GM21619 (cell line): ENCODE results near the gene LNPEP.
"Not testable (repeated sequence)": the region's sequence is repeated elsewhere in the genome, so short reads cannot be mapped to it uniquely, and the experiment has no call there.

Experiments used
- ATAC-seq: cut with Tn5 transposase; IDR thresholded peaks from one replicate; pipeline ENCODE4 v1.9.1; 2021; ENCODE audit not compliant: unreplicated experiment

The LNPEP gene

DNA sequence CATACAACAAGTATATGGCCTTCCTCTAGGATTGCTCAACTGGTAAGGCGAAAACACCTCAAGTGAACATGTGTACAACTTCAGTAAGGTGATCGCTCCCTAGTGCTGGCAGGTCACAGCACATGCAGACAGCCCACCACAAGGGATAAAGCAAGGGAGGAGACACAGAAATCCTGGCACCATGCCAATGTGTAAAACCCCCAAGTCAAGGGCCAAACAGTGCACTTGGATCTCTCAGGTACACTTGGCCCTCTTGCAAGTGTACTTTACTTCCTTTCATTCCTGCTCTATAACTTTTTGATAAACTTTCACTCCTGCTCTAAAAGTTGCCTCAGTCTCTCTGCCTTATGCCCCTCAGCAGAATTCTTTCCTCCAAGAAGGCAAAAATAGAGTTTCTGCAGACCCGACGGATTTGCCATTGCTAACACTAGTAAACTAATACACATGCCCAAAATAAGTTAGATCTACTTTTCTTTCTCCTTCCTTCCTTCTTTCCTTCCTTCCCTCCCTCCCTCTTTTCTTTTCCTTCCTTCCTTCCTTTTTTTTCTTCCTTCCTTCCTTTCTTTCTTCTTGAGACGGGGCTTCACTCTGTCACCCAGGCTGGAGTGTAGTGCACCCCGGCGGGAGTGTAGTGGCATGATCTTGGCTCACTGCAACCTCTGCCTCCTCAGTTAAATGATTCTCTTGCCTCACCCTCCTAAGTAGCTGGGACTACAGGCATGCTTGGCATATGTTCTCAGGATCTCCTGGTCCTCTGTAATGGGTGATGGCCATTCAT, 6.8 kb upstream of the LNPEP start:
- ATAC-seq: no peak

DNA sequence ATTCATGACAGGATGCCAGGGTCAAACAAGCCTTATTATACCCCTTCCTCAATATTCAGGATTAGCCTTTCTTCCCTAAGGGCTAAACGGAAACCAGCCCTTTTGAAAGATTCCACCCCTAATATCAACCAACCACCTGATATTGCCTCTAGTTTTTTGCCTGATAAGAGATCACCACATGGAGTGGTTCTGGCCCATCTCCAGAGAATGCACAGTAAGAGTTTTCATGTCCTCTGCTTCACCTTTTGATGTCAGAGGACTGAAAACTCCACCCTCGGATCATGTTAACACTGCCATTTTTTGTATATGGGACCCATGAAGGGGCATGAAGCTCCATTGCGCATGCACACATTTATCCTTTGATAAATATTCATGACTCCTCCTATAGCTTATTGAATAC, 5.8 kb upstream of the LNPEP start:
- ATAC-seq: no peak

- no peak for ATAC-seq
Measured at GRCh38 chr5:96930589-96930988, 5.3 kb upstream of the LNPEP start.

DNA sequence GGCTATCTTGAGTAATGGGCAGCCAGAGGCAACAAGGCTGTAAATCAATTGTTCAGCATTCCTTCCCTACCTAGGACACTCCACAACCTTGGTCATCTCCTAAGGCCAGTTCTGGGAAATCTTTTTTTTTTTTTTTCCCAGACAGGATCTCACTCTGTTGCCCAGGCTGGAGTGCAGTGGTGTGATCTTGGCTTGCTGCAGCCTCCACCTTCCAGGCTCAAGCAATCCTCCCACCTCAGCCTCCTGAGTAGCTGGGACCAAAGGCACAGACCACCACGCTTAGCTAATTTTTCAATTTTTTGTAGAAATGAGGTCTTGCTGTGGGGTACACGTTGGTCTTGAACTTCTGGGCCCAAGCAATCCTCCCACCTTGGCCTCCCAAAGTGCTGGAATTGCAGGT, 4.8 kb upstream of the LNPEP start:
- not testable (repeated sequence) for ATAC-seq

GRCh38 chr5:96931605-96932004, 4.3 kb upstream of the LNPEP start:
- no peak for ATAC-seq

DNA sequence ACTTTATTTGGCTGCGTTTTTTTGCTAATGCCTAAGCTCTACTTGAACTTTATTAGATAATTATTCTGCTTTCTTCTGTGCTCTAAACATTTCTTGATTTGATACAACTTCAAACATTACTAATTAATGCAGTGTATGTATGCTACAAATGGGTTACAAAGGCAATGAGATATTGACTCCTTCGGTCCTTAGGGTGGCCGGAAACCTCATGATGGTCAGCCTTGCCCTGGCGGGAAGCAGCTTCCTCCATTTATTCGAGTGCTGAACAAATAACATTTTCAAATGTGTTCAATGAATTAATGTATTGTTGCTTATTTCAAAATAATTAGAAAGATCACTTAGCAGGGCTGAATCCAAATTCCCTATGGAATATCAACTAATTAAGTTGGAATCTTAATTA, 3.9 kb upstream of the LNPEP start:
- no peak for ATAC-seq

GRCh38 chr5:96933764-96934707, 1.8 kb upstream of the LNPEP start:
- ATAC-seq: no peak

DNA sequence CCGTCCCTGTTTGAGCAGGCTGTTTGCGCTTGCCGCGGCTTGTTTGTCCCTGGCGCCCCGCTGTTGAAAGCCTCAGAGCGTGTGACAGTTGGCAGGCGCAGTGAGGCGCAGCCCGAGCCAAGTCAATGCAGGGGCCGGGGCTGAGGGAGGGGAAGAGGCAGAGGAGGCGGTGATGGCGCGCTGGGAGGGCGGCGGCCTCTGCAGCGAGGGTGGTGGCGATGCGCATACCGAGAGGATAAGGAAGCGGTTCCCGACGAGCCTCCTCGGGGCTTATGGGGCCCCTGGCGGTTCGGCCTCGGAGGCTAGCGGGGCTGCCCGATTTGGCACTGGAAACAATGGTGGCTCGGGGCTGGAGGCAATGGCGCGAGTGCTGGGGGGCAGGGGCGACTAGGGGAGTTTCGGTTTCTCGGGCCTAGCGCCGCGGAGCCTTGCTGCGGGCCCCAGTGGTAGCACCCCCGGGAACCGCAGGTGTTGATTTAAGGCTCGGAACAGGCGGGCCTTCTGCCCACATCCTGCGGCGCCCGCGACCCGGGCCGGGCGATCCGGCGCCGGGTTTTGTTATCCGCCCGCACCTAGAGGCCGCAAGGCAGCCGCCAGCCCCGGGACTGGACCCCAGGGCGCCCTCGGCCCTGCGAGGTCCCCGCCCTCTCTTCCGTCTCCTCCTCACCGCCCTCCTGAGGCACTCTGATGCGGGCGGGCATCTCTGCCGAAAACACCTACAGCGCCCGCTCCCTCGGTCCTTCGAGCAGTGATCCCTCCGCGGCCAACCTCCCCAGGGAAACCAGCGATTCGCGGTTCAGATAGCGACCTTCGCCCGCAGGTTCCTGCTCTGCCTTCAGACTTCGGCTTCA, 947 bp upstream of the LNPEP start:
- ATAC-seq: peak; percentile 64

DNA sequence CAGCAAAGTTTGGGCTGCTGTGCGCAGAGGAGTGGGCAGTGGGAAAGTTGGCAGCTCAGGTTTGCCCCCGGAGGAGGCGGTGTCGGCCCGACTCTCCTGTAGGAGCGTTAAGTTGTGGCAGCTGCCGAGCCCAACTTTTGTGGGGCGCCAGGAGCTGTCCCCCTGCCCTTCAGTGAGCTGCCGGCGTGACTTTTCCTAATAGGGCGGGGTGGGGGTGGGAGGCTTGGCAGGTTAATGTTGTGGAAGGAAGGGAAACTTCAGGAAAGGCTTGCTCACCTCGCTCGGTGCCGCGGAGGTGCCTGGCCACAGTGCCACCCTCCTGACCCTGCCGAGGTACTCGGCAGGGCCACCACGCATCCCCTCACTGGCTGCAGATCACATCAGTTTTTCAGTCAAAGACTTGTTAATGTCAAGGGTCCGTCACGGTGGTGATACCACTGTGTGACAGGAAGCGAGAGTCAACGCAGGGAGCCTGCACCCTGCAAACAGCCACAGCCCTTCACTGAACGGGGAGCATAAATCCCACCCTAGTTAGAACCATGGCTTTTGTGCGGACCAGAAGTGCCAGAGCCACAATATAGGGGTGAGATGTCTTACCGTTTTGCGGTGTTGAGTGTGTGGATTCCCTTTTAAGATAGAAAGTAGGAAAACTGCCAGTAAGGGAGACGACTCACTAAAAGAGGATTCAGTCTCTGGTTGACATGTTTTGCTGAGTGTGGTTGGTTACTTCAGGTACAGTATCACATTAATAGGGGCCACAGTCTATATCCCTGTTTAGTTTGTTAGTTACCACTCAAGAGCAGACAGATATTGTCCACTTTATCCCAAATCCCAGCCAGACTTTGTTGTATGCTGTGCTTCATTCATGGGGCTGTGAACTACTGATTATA, 796 bp downstream of the LNPEP start:
- ATAC-seq: peak; percentile 23

DNA sequence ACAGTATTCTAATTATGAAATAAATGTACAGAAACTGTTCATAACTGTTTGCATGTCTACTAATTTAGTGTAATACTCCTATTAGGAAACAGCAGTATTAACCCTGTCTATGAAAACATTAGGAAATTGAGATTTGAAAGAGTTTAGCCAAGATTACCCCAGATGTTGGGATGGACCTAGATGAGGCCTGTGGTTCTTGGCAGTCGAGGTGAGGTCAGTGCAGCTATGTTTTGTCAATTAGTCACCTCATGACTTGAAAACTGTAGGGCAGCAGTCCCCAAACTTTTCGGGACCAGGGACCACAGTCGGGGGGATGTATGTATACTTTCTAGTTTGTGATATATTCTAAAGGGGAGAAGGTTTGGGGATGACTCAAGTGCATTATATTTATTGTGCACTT, 4.7 kb downstream of the LNPEP start:
- ATAC-seq: no peak

DNA sequence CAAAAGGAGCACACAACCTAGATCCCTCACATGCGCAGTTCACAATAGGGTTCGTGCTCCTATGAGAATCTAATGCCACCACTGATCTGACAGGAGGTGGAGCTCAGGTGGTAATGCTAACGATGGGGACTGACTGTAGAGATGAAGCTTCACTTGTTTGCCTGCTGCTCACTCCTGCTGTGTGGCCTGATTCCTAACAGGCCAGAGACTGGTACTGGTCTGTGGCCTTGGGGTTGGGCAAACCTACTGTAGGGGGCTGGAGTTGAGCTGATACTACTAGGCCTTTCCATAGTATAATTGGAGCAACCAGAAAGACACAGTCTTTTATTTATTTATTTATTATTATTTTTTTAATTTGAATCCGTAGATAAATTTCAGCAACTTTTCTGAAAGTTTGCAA, 5.3 kb downstream of the LNPEP start:
- no peak for ATAC-seq

DNA sequence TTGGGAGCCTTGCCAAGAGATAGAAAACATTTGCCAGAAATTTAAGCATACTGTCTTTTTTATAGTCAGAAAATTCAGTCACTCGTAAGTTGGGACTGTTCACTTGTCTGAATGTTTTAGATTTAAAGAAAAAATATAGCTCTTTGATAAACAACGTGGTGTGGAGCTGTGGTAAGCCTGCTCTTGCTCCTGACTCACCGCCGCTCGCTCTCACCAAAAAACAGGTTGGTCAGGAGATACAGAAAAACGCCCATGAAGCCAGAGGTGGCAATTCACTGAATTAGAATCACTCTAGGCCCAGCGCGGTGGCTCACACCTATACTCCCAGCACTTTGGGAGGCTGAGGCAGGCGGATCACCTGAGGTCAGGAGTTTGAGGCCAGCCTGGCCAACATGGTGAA, 6.2 kb downstream of the LNPEP start:
- no peak for ATAC-seq

DNA sequence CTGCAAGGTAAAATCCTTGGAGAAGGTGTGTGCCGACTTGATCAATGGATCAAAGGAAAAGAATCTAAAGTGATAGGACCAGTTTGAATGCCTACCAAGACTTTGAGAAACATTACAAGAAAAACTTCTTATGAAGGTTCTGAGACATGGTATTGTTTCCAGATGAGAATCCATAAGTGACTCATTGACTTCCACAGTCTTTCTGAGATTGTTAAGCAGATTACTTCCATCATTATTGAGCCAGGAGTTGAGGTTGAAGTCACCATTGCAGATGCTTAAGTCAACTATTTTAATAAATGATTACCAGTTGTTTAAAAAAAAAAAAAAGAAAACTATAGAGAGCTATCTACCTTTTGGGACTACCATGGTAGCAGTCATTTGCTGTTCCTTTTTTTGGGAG, 7.0 kb downstream of the LNPEP start:
- no peak for ATAC-seq

DNA sequence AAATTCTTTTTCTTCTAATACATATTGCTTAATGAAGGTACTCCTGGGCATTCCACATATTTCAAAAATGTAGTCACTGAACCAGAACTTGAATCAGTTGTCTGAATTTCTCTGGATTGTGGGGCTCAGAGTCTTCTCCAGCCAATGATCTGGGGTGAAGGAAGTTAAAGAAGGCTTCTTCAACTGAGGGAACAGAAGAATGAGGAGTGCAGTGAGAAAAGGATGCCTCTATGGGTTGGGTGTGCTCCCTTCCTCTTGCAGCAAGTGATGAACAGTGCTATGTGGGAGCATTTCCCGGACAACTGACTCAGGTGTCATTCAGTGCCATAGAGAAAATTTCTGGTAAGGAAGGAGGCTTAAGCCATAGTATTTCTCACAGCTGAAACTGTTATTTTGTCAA, 7.9 kb downstream of the LNPEP start:
- ATAC-seq: no peak

GRCh38 chr5:96945144-96945897, 9.4 kb downstream of the LNPEP start:
- no peak for ATAC-seq

DNA sequence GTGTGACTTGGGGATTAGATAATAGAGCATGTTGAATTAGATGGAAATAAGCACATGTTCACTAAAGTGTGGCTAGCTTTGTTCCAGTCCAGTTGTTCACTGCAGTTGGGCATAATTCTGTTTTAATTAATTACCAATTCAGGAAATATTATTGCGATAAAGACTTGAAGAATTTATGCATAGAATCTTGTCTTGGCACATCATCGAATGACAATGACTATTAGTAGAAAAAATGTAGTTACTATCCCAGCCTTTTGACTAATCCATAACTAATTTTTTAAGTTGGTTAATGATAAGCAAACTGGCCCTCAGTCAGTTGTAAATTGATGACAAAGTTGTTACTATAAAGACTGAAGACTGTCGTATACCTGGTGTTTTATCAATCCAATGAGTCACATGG, 10.5 kb downstream of the LNPEP start:
- ATAC-seq: no peak

GRCh38 chr5:96952118-96952750, 16.4 kb downstream of the LNPEP start:
- ATAC-seq: no peak

DNA sequence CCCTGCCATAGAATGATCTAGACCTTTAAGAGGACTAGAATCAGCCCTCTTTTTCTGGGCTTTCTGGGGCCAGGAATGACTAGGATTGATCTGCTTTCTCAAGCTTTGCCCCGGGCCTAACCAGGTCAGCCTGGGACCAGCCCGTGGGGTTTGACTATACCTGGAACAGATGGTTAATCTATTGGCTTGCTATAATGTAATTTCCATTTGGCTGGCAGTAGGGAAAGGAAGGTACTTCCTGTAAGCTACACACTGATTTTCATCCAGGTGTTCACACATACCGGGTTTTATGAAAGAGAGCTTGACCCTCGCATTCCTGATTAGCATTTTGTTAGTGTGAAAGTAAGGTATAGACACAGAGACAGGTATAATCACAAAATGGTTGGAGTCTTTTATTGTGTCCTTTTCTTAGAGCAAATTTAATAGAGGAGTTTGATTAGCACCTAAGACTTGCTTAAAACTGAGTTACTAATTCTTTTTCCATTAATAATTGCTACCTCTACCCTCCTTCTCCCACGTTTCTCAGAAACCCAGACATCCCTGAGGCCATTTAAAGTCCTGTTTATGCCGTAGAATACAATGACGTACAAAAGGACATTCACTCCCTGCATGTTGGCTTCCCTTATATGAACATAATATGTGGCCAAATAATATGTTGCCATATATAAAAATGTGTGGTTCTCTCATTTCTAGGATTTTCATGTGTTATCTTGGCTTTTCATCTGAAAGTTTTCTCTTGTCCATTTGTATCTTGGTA, 17.3 kb downstream of the LNPEP start:
- no peak for ATAC-seq
